ENCODE measurements around the gene PUM2. TPM values are rescaled to one million over a fixed set of nuclear protein-coding genes. Genes with fewer than 3 reads are reported as not detected.

Gene PUM2
- total RNA-seq, 1 experiment from 2014 or later: 104 TPM

DNA sequence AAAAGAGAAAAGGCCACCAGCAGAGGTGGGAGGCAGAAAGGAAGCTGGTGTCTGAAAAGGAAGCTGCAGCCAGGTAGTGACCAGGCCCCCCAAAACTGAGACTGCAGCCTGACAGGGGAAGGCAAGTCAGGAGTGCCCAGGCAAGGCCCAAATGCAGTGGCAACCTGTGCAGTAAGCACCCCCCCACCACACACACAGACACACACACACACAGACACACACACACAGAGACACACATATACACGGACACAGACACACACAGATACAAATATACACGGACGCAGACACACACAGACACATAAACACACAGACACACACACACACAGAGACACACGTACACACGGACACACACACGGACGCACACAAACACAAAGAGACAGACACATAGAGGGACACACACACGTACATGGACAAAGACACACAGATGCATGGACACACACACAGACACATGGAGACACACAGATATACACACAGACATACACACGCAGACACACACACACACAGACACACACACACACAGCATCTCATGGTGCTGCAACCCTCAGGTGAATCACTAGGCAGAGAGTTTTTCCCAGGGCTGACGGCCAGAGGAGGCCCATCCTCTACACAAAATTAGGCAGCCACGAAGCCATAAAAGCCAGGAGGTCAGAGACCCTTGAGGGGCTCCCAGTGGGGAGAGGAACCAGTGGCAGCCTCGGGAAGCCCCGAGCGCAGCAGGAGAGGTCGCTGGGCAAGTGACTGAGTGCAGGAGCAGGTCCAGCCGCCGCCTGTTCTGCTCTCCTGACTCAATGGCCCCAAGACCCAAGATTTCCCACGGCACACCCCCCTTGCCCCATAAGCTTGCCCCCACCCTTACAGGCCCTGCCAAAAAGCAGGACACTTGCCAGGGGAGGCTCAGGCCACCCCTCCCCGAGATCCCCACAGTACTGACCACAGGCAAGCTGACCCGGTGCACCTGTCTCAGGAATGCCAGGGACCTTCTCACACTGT lies 132.0 kb downstream of the PUM2 start:
- CTCF ChIA-PET: interaction anchor here (1.3 kb wide), 1 partner anchor 112 kb away, joined by 3 read pairs; no protein-coding TSS in a partner anchor
- DNase-seq (ENCODE audit: low spot score): no peak
- H3K9me3 Mint-ChIP-seq: no peaks in the 10 kb centered on the region
- no peak for TF ChIP-seq MXD4 (CRISPR knock-in tag; IDR thresholded peaks at IDR 0.05; ENCODE audit: borderline replicate concordance)
- no peak for TF ChIP-seq NR1H2 (CRISPR knock-in tag; IDR thresholded peaks at IDR 0.05)
- no peak for TF ChIP-seq GTF2I (CRISPR knock-in tag; conservative IDR thresholded peaks at IDR 0.05)
- TF ChIP-seq, protein P1, sequence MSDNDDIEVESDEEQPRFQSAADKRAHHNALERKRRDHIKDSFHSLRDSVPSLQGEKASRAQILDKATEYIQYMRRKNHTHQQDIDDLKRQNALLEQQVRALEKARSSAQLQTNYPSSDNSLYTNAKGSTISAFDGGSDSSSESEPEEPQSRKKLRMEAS (CRISPR knock-in tag; IDR thresholded peaks at IDR 0.05): no peak
- TF ChIP-seq ZNF416 (CRISPR knock-in tag; IDR thresholded peaks at IDR 0.05): no peak
- no peak for TF ChIP-seq TCF7 (CRISPR knock-in tag; IDR thresholded peaks at IDR 0.05; ENCODE audit: low read depth)
- no peak for TF ChIP-seq IRF2 (CRISPR knock-in tag; IDR thresholded peaks at IDR 0.05; ENCODE audit: borderline replicate concordance, low read depth)
- TF ChIP-seq CBFB (CRISPR knock-in tag; IDR thresholded peaks at IDR 0.05; ENCODE audit: low read depth): no peak
- TF ChIP-seq, protein P2, sequence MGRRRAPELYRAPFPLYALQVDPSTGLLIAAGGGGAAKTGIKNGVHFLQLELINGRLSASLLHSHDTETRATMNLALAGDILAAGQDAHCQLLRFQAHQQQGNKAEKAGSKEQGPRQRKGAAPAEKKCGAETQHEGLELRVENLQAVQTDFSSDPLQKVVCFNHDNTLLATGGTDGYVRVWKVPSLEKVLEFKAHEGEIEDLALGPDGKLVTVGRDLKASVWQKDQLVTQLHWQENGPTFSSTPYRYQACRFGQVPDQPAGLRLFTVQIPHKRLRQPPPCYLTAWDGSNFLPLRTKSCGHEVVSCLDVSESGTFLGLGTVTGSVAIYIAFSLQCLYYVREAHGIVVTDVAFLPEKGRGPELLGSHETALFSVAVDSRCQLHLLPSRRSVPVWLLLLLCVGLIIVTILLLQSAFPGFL (CRISPR knock-in tag; IDR thresholded peaks at IDR 0.05; ENCODE audit: borderline replicate concordance): no peak
- TF ChIP-seq, protein P3, sequence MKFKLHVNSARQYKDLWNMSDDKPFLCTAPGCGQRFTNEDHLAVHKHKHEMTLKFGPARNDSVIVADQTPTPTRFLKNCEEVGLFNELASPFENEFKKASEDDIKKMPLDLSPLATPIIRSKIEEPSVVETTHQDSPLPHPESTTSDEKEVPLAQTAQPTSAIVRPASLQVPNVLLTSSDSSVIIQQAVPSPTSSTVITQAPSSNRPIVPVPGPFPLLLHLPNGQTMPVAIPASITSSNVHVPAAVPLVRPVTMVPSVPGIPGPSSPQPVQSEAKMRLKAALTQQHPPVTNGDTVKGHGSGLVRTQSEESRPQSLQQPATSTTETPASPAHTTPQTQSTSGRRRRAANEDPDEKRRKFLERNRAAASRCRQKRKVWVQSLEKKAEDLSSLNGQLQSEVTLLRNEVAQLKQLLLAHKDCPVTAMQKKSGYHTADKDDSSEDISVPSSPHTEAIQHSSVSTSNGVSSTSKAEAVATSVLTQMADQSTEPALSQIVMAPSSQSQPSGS (CRISPR knock-in tag; IDR thresholded peaks at IDR 0.05; ENCODE audit: borderline replicate concordance, low read depth): no peak
- TF ChIP-seq SP1 (CRISPR knock-in tag; conservative IDR thresholded peaks at IDR 0.05): no peak
- peaks cover 46% of the 10 kb centered on the region for H3K4me1 Mint-ChIP-seq
- POLR2A ChIA-PET: interaction anchor here (0.7 kb wide), 1 partner anchor 17 kb away, joined by 3 read pairs; no protein-coding TSS in a partner anchor
- peak overlapping the region; percentile 90 for H3K27ac Mint-ChIP-seq
- no peaks in the 10 kb centered on the region; the same call in 1 of the 2 replicates for H3K27me3 Mint-ChIP-seq (ENCODE audit: low read depth)
- no peak for ATAC-seq
- H3K36me3 Mint-ChIP-seq: peaks cover 3% of the 10 kb centered on the region; the same call in 1 of the 2 replicates
- H3K4me3 Mint-ChIP-seq: no peak overlapping the region

DNA sequence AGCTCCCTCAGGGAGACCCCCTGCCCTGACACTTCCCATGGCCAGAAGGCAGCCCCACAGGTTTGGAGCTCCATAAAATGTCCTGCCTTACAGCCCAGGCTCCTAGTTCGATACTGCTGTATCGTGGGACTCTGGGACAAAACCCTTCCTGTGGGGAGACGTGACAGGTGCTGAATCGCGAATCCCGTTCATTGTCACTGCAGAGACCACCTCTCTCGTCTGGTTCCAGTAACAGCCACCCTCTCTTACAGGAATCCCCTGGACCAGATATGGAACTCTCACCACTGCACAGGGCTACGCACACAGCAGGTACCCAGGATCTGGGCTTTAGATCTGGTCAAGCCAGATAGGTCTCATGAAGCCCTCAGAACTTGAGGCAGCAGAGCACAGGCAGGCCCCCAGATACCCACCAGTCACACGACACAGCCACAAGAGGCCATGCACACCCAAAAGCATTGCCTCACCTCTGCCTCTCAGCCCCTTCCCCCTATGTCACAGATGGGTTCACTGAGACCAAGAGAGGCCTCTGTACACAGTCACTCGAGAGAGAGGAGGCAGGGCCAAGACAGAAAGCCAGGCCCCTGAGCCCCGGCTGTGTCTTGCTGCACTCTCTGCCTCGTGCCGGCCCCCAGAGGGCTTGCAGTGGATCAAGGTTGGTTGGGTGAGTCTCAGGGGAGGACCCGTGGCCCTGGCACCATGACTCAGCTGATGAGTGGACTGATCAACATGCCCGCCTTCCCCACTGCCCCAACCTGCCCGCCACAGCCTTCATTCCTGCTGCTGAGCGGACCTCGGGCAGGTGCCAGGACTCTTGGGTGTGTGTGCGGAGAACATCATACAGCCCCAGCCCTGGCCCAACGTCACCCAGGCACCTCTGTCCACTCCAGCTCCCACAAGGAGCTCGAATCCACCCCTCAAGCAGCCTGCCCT lies 133.3 kb downstream of the PUM2 start:
- TF ChIP-seq GTF2I (CRISPR knock-in tag; conservative IDR thresholded peaks at IDR 0.05): no peak
- TF ChIP-seq, protein P4, sequence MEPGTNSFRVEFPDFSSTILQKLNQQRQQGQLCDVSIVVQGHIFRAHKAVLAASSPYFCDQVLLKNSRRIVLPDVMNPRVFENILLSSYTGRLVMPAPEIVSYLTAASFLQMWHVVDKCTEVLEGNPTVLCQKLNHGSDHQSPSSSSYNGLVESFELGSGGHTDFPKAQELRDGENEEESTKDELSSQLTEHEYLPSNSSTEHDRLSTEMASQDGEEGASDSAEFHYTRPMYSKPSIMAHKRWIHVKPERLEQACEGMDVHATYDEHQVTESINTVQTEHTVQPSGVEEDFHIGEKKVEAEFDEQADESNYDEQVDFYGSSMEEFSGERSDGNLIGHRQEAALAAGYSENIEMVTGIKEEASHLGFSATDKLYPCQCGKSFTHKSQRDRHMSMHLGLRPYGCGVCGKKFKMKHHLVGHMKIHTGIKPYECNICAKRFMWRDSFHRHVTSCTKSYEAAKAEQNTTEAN (CRISPR knock-in tag; IDR thresholded peaks at IDR 0.05): no peak
- TF ChIP-seq, protein P5, sequence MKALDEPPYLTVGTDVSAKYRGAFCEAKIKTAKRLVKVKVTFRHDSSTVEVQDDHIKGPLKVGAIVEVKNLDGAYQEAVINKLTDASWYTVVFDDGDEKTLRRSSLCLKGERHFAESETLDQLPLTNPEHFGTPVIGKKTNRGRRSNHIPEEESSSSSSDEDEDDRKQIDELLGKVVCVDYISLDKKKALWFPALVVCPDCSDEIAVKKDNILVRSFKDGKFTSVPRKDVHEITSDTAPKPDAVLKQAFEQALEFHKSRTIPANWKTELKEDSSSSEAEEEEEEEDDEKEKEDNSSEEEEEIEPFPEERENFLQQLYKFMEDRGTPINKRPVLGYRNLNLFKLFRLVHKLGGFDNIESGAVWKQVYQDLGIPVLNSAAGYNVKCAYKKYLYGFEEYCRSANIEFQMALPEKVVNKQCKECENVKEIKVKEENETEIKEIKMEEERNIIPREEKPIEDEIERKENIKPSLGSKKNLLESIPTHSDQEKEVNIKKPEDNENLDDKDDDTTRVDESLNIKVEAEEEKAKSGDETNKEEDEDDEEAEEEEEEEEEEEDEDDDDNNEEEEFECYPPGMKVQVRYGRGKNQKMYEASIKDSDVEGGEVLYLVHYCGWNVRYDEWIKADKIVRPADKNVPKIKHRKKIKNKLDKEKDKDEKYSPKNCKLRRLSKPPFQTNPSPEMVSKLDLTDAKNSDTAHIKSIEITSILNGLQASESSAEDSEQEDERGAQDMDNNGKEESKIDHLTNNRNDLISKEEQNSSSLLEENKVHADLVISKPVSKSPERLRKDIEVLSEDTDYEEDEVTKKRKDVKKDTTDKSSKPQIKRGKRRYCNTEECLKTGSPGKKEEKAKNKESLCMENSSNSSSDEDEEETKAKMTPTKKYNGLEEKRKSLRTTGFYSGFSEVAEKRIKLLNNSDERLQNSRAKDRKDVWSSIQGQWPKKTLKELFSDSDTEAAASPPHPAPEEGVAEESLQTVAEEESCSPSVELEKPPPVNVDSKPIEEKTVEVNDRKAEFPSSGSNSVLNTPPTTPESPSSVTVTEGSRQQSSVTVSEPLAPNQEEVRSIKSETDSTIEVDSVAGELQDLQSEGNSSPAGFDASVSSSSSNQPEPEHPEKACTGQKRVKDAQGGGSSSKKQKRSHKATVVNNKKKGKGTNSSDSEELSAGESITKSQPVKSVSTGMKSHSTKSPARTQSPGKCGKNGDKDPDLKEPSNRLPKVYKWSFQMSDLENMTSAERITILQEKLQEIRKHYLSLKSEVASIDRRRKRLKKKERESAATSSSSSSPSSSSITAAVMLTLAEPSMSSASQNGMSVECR (CRISPR knock-in tag; IDR thresholded peaks at IDR 0.05; ENCODE audit: borderline replicate concordance): no peak
- TF ChIP-seq JUN (CRISPR knock-in tag; IDR thresholded peaks at IDR 0.05): no peak
- TF ChIP-seq NFYB (CRISPR knock-in tag; conservative IDR thresholded peaks at IDR 0.05; ENCODE audit: low read depth): no peak
- no peak for TF ChIP-seq ZNF317 (CRISPR knock-in tag; IDR thresholded peaks at IDR 0.05; ENCODE audit: borderline replicate concordance, low read depth)
- no peak for TF ChIP-seq TCF7 (CRISPR knock-in tag; IDR thresholded peaks at IDR 0.05; ENCODE audit: low read depth)
- TF ChIP-seq SOX15 (CRISPR knock-in tag; IDR thresholded peaks at IDR 0.05): no peak
- TF ChIP-seq ZNF232 (CRISPR knock-in tag; IDR thresholded peaks at IDR 0.05): no peak
- TF ChIP-seq TEAD4 (CRISPR knock-in tag; IDR thresholded peaks at IDR 0.05): no peak
- Mint-ChIP-seq H3K9me3 (no peaks in the 10 kb centered on the region), H3K4me1 (peaks cover 46% of the 10 kb centered on the region), H3K27me3 (ENCODE audit: low read depth) (no peaks in the 10 kb centered on the region; the same call in 1 of the 2 replicates), H3K27ac (no peak overlapping the region), H3K36me3 (peaks cover 3% of the 10 kb centered on the region; the same call in 1 of the 2 replicates), H3K4me3 (no peak overlapping the region)
- ChIA-PET CTCF (interaction anchor here (0.6 to 1.6 kb wide), 3 partner anchors 8 to 90 kb away, joined by 4 to 8 read pairs (median 4); partner anchors contain the start of gene SDC1), POLR2A (interaction anchor here (0.9 kb wide), 1 partner anchor 64 kb away, joined by 3 read pairs; no protein-coding TSS in a partner anchor)
- DNase-seq (ENCODE audit: low spot score): no peak
- no peak for ATAC-seq
